Liver (tissue), 3 donors: ENCODE data around the gene GPR82.

ENCODE experiments used
- EGR1 ChIP-seq, 2 donors: IDR thresholded peaks; 2 replicates each; pipeline ENCODE4 v1.6.1; 2016 to 2018; ENCODE audit warnings: antibody characterized with exemption in 2 of 2, low read depth in 2 of 2
- GABPA ChIP-seq, 2 donors: IDR thresholded peaks in 1 of 2; conservative IDR thresholded peaks in 1 of 2; 2 replicates each; pipeline ENCODE4 v1.6.1; 2016; ENCODE audit warnings: antibody characterized with exemption in 2 of 2, mild to moderate bottlenecking in 1 of 2, moderate library complexity in 1 of 2
- JUND ChIP-seq, 2 donors: IDR thresholded peaks; 2 replicates each; pipeline ENCODE4 v1.6.1; 2016; ENCODE audit warnings: antibody characterized with exemption in 2 of 2
- RXRA ChIP-seq, 2 donors: IDR thresholded peaks; 2 replicates each; pipeline ENCODE4 v1.6.1; 2017 to 2018; ENCODE audit warnings: antibody characterized with exemption in 2 of 2, mild to moderate bottlenecking in 1 of 2
- SP1 ChIP-seq: IDR thresholded peaks from 2 replicates; pipeline ENCODE4 v1.6.1; 2018; ENCODE audit warnings: antibody characterized with exemption, mild to moderate bottlenecking
- TAF1 ChIP-seq: conservative IDR thresholded peaks from 2 replicates; pipeline ENCODE4 v1.6.1; 2016; ENCODE audit warnings: antibody characterized with exemption, mild to moderate bottlenecking
- YY1 ChIP-seq: IDR thresholded peaks from 2 replicates; pipeline ENCODE4 v1.6.1; 2016; ENCODE audit warnings: antibody characterized with exemption, mild to moderate bottlenecking
- TF ChIP-seq, protein P1 (sequence below): fragments of 150-350 bp; IDR thresholded peaks from 2 replicates; pipeline ENCODE4 v1.5.1; 2017; ENCODE audit warnings: improper control_type of control experiment, low read depth, low read length; ENCODE audit not compliant: missing input control
- TF ChIP-seq, protein P2 (sequence below): IDR thresholded peaks from 2 replicates; pipeline ENCODE4 v1.6.1; 2016; ENCODE audit warnings: antibody characterized with exemption
- TF ChIP-seq, protein P3 (sequence below): IDR thresholded peaks from 2 replicates; pipeline ENCODE4 v1.6.1; 2016; ENCODE audit warnings: antibody characterized with exemption
- TF ChIP-seq, protein P4 (sequence below): IDR thresholded peaks from 2 replicates; pipeline ENCODE4 v1.6.1; 2016; ENCODE audit warnings: antibody characterized with exemption, mild to moderate bottlenecking
- donor health status: healthy.
- donor health status: healthy.

DNA sequence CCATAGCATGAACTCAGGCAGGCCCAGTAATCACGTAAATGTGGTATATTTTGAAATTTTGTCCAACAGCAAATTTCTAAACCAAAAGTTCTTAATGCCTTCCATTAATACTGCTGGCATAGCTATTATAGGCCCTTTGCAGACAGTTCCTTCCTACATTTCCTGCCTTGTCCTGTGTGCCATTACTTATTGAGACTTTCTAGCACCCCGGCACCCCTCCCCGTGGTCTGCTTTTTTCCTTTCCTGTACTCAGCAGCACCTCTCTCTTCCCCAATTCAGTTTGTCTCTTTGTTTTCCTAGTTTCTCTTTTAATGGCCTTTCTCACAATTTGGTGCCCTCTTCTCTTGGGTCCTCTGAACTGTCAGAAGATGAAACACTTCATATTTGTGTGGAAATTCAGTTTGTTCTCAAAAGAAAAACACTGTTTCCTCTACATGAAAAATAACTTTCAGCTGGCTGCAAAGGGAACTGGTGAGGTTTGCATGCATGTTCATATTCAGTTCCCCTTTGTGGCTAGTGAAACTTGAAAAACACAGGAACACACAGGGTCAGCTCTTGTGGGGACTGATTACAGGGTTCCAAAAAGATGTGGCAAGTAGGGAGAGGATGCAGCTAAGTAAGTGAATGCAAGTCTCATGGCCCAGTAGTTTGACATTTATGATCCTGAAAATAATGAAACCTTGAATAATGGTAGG, 18.2 kb upstream of the GPR82 start:
- no peak for TF ChIP-seq SP1
- TF ChIP-seq, protein P1, sequence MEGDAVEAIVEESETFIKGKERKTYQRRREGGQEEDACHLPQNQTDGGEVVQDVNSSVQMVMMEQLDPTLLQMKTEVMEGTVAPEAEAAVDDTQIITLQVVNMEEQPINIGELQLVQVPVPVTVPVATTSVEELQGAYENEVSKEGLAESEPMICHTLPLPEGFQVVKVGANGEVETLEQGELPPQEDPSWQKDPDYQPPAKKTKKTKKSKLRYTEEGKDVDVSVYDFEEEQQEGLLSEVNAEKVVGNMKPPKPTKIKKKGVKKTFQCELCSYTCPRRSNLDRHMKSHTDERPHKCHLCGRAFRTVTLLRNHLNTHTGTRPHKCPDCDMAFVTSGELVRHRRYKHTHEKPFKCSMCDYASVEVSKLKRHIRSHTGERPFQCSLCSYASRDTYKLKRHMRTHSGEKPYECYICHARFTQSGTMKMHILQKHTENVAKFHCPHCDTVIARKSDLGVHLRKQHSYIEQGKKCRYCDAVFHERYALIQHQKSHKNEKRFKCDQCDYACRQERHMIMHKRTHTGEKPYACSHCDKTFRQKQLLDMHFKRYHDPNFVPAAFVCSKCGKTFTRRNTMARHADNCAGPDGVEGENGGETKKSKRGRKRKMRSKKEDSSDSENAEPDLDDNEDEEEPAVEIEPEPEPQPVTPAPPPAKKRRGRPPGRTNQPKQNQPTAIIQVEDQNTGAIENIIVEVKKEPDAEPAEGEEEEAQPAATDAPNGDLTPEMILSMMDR = no peak
- TF ChIP-seq, protein P2, sequence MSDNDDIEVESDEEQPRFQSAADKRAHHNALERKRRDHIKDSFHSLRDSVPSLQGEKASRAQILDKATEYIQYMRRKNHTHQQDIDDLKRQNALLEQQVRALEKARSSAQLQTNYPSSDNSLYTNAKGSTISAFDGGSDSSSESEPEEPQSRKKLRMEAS = no peak
- TF ChIP-seq JUND (IDR thresholded peaks at IDR 0.05) = no peak
- TF ChIP-seq EGR1 (IDR thresholded peaks at IDR 0.05; ENCODE audit: low read depth in 2 of 2) = no peak
- no peak for TF ChIP-seq YY1
- TF ChIP-seq, protein P3, sequence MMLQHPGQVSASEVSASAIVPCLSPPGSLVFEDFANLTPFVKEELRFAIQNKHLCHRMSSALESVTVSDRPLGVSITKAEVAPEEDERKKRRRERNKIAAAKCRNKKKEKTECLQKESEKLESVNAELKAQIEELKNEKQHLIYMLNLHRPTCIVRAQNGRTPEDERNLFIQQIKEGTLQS = no peak
- TF ChIP-seq GABPA (IDR thresholded peaks at IDR 0.05 in 1 of 2, conservative IDR thresholded peaks at IDR 0.05 in 1 of 2) = no peak
- no peak for TF ChIP-seq RXRA (IDR thresholded peaks at IDR 0.05)
- TF ChIP-seq, protein P4, sequence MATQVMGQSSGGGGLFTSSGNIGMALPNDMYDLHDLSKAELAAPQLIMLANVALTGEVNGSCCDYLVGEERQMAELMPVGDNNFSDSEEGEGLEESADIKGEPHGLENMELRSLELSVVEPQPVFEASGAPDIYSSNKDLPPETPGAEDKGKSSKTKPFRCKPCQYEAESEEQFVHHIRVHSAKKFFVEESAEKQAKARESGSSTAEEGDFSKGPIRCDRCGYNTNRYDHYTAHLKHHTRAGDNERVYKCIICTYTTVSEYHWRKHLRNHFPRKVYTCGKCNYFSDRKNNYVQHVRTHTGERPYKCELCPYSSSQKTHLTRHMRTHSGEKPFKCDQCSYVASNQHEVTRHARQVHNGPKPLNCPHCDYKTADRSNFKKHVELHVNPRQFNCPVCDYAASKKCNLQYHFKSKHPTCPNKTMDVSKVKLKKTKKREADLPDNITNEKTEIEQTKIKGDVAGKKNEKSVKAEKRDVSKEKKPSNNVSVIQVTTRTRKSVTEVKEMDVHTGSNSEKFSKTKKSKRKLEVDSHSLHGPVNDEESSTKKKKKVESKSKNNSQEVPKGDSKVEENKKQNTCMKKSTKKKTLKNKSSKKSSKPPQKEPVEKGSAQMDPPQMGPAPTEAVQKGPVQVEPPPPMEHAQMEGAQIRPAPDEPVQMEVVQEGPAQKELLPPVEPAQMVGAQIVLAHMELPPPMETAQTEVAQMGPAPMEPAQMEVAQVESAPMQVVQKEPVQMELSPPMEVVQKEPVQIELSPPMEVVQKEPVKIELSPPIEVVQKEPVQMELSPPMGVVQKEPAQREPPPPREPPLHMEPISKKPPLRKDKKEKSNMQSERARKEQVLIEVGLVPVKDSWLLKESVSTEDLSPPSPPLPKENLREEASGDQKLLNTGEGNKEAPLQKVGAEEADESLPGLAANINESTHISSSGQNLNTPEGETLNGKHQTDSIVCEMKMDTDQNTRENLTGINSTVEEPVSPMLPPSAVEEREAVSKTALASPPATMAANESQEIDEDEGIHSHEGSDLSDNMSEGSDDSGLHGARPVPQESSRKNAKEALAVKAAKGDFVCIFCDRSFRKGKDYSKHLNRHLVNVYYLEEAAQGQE = no peak
- no peak for TF ChIP-seq TAF1
